Aorta (tissue), 5 donors: Measurements from ENCODE around the gene NOXA1. TPM values are rescaled to one million over a fixed set of nuclear protein-coding genes. Genes with fewer than 3 reads are reported as not detected.

ENCODE experiments used
- ATAC-seq: fragments of 200-7000 bp; cut with Tn5 transposase; one replicate; pipeline ENCODE4 v1.9.1; 2022; ENCODE audit warnings: moderate library complexity; ENCODE audit not compliant: low FRiP score
- DNase-seq, 2 donors: peaks; one replicate each; pipeline ENCODE4 v3.0.0-alpha.2; 2020
- H3K27ac ChIP-seq, 2 donors: one replicate each; pipeline ENCODE4 v1.5.1; 2013; ENCODE audit warnings: low read length in 2 of 2, mild to moderate bottlenecking in 2 of 2, moderate library complexity in 2 of 2, control low read depth in 1 of 2, inconsistent platforms in 1 of 2, low read depth in 1 of 2
- H3K27me3 ChIP-seq, 2 donors: one replicate each; pipeline ENCODE4 v1.6.1; 2013; ENCODE audit warnings: control low read depth in 1 of 2, low read length in 1 of 2, mild to moderate bottlenecking in 1 of 2, moderate library complexity in 1 of 2; ENCODE audit not compliant: insufficient read depth in 2 of 2, control insufficient read depth in 1 of 2
- H3K36me3 ChIP-seq, 2 donors: one replicate each; pipeline ENCODE4 v1.6.1; 2013; ENCODE audit warnings: control low read depth in 1 of 2, low read length in 1 of 2, mild to moderate bottlenecking in 1 of 2; ENCODE audit not compliant: insufficient read depth in 2 of 2, control insufficient read depth in 1 of 2
- H3K4me1 ChIP-seq, 2 donors: one replicate each; pipeline ENCODE4 v1.6.1; 2013; ENCODE audit warnings: low read length in 2 of 2, control low read depth in 1 of 2, mild to moderate bottlenecking in 1 of 2, moderate library complexity in 1 of 2; ENCODE audit not compliant: insufficient read depth in 2 of 2, control insufficient read depth in 1 of 2
- H3K4me3 ChIP-seq, 2 donors: one replicate each; pipeline ENCODE4 v1.5.1; 2013; ENCODE audit warnings: low read length in 2 of 2, control low read depth in 1 of 2, mild to moderate bottlenecking in 1 of 2
- H3K9me3 ChIP-seq: one replicate; pipeline ENCODE4 v1.6.1; 2013; ENCODE audit warnings: mild to moderate bottlenecking, low read length; ENCODE audit not compliant: control insufficient read depth
- WGBS, 2 donors: extraction: QIAGEN DNeasy Blood & Tissue Kit; methylation state at CpG; one replicate each; pipeline ENCODE4 v1.1.7; 2013; 5-methylcytosine and 5-hydroxymethylcytosine counted together
- intact Hi-C, 2 donors: fragments of 100-400 bp; cut with DNase I; formaldehyde crosslinking; loops; one replicate each; pipeline versions ENCODE4 v1.14.2 to v1.15.0; 2022
- polyA plus RNA-seq, 2 donors: library from polyadenylated mRNA; stranded (reverse); fragments of 200-250 nt; gene quantifications; one replicate each; pipeline ENCODE4 v1.2.3, GENCODE V29; 2013
- total RNA-seq, 2 donors: library from RNA; stranded (reverse); fragmentation: NEBNext Ultra II Directional; extraction: Animal tissue kit (Norgen Biotek cat#: 25700); gene quantifications; one replicate each; pipeline ENCODE4 v1.2.1, GENCODE V29; 2021
- donor health status: healthy with polysubstance abuse.
- donor health status: Bipolar disorder and iron deficiency.
- donor health status: DM: no; HTN: no; CAD: no.
- donor health status: DM: no; HTN: no; CAD: no.
- donor health status: DM: yes; HTN: yes; CAD: no.

Gene NOXA1
- total and polyA plus RNA-seq, 4 donors: 2.9 to 12.6 (median 6.3) TPM

- 80% methylated on average over 21 to 27 of the region's 27 CpGs for WGBS, 2 donors
- H3K27ac ChIP-seq: no peak overlapping the region
- intact Hi-C loops: loop anchor here in 1 of 2 donors (10.0 kb wide), 1 partner anchor 97 kb away; no protein-coding TSS in a partner anchor
- H3K4me3 ChIP-seq: no peak overlapping the region
- DNase-seq (peak; percentile 38 to 71), ATAC-seq (no peak)
- no peaks in the 10 kb centered on the region for H3K4me1 ChIP-seq
- no peaks in the 10 kb centered on the region for H3K27me3 ChIP-seq
- no peaks in the 10 kb centered on the region for H3K9me3 ChIP-seq
- H3K36me3 ChIP-seq: no peaks in the 10 kb centered on the region
Measured at GRCh38 chr9:137427454-137428310, 4.5 kb downstream of the NOXA1 start.

GRCh38 chr9:137428311-137428630 is 5.1 kb downstream of the NOXA1 start:
- DNase-seq (peak in 1 of 2 donors; percentile 66), ATAC-seq (no peak)
- Histone ChIP-seq H3K27me3 (no peaks in the 10 kb centered on the region), H3K9me3 (no peaks in the 10 kb centered on the region), H3K27ac (no peak overlapping the region), H3K4me3 (no peak overlapping the region), H3K36me3 (no peaks in the 10 kb centered on the region), H3K4me1 (no peaks in the 10 kb centered on the region)
- intact Hi-C loops: loop anchor here in 1 of 2 donors (10.0 kb wide), 1 partner anchor 97 kb away; no protein-coding TSS in a partner anchor
- WGBS, 2 donors: 80% methylated on average over 6 of the region's 6 CpGs

GRCh38 chr9:137428841-137429545 is 5.8 kb downstream of the NOXA1 start:
- Histone ChIP-seq H3K9me3 (no peaks in the 10 kb centered on the region), H3K27ac (no peak overlapping the region), H3K36me3 (no peaks in the 10 kb centered on the region), H3K27me3 (no peaks in the 10 kb centered on the region), H3K4me3 (no peak overlapping the region), H3K4me1 (no peaks in the 10 kb centered on the region)
- intact Hi-C loops: loop anchor here in 1 of 2 donors (10.0 kb wide), 1 partner anchor 96 kb away; no protein-coding TSS in a partner anchor
- WGBS, 2 donors: 81 to 82% methylated on average over 23 to 27 of the region's 27 CpGs
- DNase-seq: peak; percentile 42 to 58
- no peak for ATAC-seq

- Histone ChIP-seq H3K9me3 (no peaks in the 10 kb centered on the region), H3K36me3 (no peaks in the 10 kb centered on the region), H3K4me1 (no peaks in the 10 kb centered on the region), H3K4me3 (no peak overlapping the region), H3K27me3 (no peaks in the 10 kb centered on the region), H3K27ac (no peak overlapping the region)
- intact Hi-C loops: loop anchor here in 1 of 2 donors (10.0 kb wide), 1 partner anchor 95 kb away; no protein-coding TSS in a partner anchor
- DNase-seq (peak; percentile 39 to 61), ATAC-seq (no peak)
- 67 to 73% methylated on average over 14 of the region's 14 CpGs for WGBS, 2 donors
Measured at GRCh38 chr9:137429546-137429890, 6.3 kb downstream of the NOXA1 start.

- no peak overlapping the region for H3K4me3 ChIP-seq
- H3K27ac ChIP-seq: no peak overlapping the region
- WGBS, 2 donors: 41 to 49% methylated on average over 32 to 34 of the region's 34 CpGs
- H3K4me1 ChIP-seq: no peaks in the 10 kb centered on the region
- H3K36me3 ChIP-seq: no peaks in the 10 kb centered on the region
- peak; percentile 45 to 71 for DNase-seq
- intact Hi-C loops: loop anchor here in 1 of 2 donors (10.0 kb wide), 1 partner anchor 95 kb away; no protein-coding TSS in a partner anchor
- H3K27me3 ChIP-seq: no peaks in the 10 kb centered on the region
- no peak for ATAC-seq
- H3K9me3 ChIP-seq: no peaks in the 10 kb centered on the region
Measured at GRCh38 chr9:137429974-137430722, 7.0 kb downstream of the NOXA1 start.

GRCh38 chr9:137430723-137431415 is 7.7 kb downstream of the NOXA1 start:
- no peaks in the 10 kb centered on the region for H3K4me1 ChIP-seq
- WGBS, 2 donors: 84% methylated on average over 26 to 27 of the region's 27 CpGs
- ATAC-seq (no peak), DNase-seq (peak; percentile 30 to 53)
- no peaks in the 10 kb centered on the region for H3K9me3 ChIP-seq
- no peaks in the 10 kb centered on the region for H3K36me3 ChIP-seq
- H3K27me3 ChIP-seq: no peaks in the 10 kb centered on the region
- H3K4me3 ChIP-seq: no peak overlapping the region
- intact Hi-C loops: no loop called here
- H3K27ac ChIP-seq: no peak overlapping the region

- intact Hi-C loops: no loop called here
- Histone ChIP-seq H3K36me3 (no peaks in the 10 kb centered on the region), H3K9me3 (no peaks in the 10 kb centered on the region), H3K4me1 (no peaks in the 10 kb centered on the region), H3K27ac (no peak overlapping the region), H3K4me3 (no peak overlapping the region), H3K27me3 (no peaks in the 10 kb centered on the region)
- 89 to 91% methylated on average over 21 of the region's 21 CpGs for WGBS, 2 donors
- no peak for ATAC-seq
- peak; percentile 40 to 68 for DNase-seq
Measured at GRCh38 chr9:137431416-137431931, 8.3 kb downstream of the NOXA1 start.
